GM23338 (cell line): ENCODE data around the gene AATF. TPM values are rescaled to one million over a fixed set of nuclear protein-coding genes. Genes with fewer than 3 reads are reported as not detected.

Source experiments
- CREB1 ChIP-seq: fragments of 250-450 bp; sonication (Bioruptor Pico); IDR thresholded peaks from 2 replicates; pipeline ENCODE4 v1.5.0; 2020; ENCODE audit warnings: low read depth, mild to moderate bottlenecking, moderate library complexity
- EZH2phosphoT487 ChIP-seq: fragments of 200-600 bp; sonication (generic); IDR thresholded peaks from one replicate; pipeline ENCODE4 v1.8.1; 2018; ENCODE audit warnings: antibody characterized with exemption; ENCODE audit not compliant: unreplicated experiment
- NANOG ChIP-seq: IDR thresholded peaks from 2 replicates; pipeline ENCODE4 v1.6.1; 2016; ENCODE audit warnings: antibody characterized with exemption, borderline replicate concordance
- STAT1 ChIP-seq: IDR thresholded peaks from one replicate; pipeline ENCODE4 v1.6.1; 2016; ENCODE audit warnings: antibody characterized with exemption; ENCODE audit not compliant: unreplicated experiment
- ZNF114 ChIP-seq: fragments of 250-450 bp; sonication (Bioruptor Pico); IDR thresholded peaks from 2 replicates; pipeline ENCODE4 v1.5.0; 2020; ENCODE audit warnings: mild to moderate bottlenecking, moderate library complexity
- ZNF331 ChIP-seq: fragments of 250-450 bp; sonication (Bioruptor Pico); IDR thresholded peaks from 2 replicates; pipeline ENCODE4 v1.5.0; 2020; ENCODE audit warnings: low read depth, mild to moderate bottlenecking, moderate library complexity
- polyA plus RNA-seq: library from polyadenylated mRNA; unstranded; fragments of >200 nt; fragmentation: Nextera tagmentation; extraction: Ambion mirVana; gene quantifications from 2 replicates; pipeline ENCODE4 v1.2.1, GENCODE V29; 2016
- total RNA-seq: library from RNA; depleted of rRNA; stranded (reverse); fragments of >200 nt; shearing (Covaris generic); gene quantifications from 2 replicates; pipeline ENCODE4 v1.2.3, GENCODE V29; 2014
- TF ChIP-seq, protein P1 (sequence below): fragments of 250-450 bp; sonication (Bioruptor Pico); IDR thresholded peaks from 2 replicates; pipeline ENCODE4 v1.5.0; 2020; ENCODE audit warnings: mild to moderate bottlenecking, moderate library complexity
- TF ChIP-seq, protein P2 (sequence below): IDR thresholded peaks from 2 replicates; pipeline ENCODE4 v1.6.1; 2016; ENCODE audit warnings: antibody characterized with exemption
- TF ChIP-seq, protein P3 (sequence below): IDR thresholded peaks from one replicate; pipeline ENCODE4 v1.6.1; 2018; ENCODE audit warnings: antibody characterized with exemption; ENCODE audit not compliant: unreplicated experiment

AATF gene
- total and polyA plus RNA-seq, 2 experiments from 2014 or later, result 40.2 to 71.2 TPM

DNA sequence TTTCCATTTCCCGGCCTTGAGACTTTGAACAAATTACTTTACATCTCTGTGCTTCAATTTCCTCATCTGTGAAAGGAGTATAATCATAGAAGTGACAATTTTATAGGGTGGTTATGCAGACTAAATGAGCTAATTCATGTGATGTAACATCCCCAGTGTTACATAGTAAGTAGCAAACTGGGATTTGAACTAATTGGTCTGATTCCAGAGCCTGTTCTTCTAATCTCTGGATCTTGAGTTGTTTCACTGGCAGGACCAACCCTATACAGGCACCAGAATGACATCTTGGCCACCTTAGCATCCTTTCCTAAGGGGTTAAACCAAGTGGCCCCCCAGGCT, 77.7 kb downstream of the AATF start (continued):
- TF ChIP-seq, protein P1, sequence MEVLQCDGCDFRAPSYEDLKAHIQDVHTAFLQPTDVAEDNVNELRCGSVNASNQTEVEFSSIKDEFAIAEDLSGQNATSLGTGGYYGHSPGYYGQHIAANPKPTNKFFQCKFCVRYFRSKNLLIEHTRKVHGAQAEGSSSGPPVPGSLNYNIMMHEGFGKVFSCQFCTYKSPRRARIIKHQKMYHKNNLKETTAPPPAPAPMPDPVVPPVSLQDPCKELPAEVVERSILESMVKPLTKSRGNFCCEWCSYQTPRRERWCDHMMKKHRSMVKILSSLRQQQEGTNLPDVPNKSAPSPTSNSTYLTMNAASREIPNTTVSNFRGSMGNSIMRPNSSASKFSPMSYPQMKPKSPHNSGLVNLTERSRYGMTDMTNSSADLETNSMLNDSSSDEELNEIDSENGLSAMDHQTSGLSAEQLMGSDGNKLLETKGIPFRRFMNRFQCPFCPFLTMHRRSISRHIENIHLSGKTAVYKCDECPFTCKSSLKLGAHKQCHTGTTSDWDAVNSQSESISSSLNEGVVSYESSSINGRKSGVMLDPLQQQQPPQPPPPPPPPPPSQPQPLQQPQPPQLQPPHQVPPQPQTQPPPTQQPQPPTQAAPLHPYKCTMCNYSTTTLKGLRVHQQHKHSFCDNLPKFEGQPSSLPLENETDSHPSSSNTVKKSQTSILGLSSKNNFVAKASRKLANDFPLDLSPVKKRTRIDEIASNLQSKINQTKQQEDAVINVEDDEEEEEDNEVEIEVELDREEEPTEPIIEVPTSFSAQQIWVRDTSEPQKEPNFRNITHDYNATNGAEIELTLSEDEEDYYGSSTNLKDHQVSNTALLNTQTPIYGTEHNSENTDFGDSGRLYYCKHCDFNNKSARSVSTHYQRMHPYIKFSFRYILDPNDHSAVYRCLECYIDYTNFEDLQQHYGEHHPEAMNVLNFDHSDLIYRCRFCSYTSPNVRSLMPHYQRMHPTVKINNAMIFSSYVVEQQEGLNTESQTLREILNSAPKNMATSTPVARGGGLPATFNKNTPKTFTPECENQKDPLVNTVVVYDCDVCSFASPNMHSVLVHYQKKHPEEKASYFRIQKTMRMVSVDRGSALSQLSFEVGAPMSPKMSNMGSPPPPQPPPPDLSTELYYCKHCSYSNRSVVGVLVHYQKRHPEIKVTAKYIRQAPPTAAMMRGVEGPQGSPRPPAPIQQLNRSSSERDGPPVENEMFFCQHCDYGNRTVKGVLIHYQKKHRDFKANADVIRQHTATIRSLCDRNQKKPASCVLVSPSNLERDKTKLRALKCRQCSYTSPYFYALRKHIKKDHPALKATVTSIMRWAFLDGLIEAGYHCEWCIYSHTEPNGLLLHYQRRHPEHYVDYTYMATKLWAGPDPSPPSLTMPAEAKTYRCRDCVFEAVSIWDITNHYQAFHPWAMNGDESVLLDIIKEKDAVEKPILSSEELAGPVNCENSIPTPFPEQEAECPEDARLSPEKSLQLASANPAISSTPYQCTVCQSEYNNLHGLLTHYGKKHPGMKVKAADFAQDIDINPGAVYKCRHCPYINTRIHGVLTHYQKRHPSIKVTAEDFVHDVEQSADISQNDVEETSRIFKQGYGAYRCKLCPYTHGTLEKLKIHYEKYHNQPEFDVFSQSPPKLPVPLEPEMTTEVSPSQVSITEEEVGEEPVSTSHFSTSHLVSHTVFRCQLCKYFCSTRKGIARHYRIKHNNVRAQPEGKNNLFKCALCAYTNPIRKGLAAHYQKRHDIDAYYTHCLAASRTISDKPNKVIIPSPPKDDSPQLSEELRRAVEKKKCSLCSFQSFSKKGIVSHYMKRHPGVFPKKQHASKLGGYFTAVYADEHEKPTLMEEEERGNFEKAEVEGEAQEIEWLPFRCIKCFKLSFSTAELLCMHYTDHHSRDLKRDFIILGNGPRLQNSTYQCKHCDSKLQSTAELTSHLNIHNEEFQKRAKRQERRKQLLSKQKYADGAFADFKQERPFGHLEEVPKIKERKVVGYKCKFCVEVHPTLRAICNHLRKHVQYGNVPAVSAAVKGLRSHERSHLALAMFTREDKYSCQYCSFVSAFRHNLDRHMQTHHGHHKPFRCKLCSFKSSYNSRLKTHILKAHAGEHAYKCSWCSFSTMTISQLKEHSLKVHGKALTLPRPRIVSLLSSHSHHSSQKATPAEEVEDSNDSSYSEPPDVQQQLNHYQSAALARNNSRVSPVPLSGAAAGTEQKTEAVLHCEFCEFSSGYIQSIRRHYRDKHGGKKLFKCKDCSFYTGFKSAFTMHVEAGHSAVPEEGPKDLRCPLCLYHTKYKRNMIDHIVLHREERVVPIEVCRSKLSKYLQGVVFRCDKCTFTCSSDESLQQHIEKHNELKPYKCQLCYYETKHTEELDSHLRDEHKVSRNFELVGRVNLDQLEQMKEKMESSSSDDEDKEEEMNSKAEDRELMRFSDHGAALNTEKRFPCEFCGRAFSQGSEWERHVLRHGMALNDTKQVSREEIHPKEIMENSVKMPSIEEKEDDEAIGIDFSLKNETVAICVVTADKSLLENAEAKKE (CRISPR knock-in tag), result no peak
- no peak for TF ChIP-seq NANOG
- TF ChIP-seq CREB1 (CRISPR knock-in tag), result no peak
- TF ChIP-seq ZNF331 (CRISPR knock-in tag), result no peak
- no peak for TF ChIP-seq EZH2phosphoT487
- TF ChIP-seq, protein P2, sequence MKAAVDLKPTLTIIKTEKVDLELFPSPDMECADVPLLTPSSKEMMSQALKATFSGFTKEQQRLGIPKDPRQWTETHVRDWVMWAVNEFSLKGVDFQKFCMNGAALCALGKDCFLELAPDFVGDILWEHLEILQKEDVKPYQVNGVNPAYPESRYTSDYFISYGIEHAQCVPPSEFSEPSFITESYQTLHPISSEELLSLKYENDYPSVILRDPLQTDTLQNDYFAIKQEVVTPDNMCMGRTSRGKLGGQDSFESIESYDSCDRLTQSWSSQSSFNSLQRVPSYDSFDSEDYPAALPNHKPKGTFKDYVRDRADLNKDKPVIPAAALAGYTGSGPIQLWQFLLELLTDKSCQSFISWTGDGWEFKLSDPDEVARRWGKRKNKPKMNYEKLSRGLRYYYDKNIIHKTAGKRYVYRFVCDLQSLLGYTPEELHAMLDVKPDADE, result no peak
- no peak for TF ChIP-seq ZNF114 (CRISPR knock-in tag)
- TF ChIP-seq, protein P3, sequence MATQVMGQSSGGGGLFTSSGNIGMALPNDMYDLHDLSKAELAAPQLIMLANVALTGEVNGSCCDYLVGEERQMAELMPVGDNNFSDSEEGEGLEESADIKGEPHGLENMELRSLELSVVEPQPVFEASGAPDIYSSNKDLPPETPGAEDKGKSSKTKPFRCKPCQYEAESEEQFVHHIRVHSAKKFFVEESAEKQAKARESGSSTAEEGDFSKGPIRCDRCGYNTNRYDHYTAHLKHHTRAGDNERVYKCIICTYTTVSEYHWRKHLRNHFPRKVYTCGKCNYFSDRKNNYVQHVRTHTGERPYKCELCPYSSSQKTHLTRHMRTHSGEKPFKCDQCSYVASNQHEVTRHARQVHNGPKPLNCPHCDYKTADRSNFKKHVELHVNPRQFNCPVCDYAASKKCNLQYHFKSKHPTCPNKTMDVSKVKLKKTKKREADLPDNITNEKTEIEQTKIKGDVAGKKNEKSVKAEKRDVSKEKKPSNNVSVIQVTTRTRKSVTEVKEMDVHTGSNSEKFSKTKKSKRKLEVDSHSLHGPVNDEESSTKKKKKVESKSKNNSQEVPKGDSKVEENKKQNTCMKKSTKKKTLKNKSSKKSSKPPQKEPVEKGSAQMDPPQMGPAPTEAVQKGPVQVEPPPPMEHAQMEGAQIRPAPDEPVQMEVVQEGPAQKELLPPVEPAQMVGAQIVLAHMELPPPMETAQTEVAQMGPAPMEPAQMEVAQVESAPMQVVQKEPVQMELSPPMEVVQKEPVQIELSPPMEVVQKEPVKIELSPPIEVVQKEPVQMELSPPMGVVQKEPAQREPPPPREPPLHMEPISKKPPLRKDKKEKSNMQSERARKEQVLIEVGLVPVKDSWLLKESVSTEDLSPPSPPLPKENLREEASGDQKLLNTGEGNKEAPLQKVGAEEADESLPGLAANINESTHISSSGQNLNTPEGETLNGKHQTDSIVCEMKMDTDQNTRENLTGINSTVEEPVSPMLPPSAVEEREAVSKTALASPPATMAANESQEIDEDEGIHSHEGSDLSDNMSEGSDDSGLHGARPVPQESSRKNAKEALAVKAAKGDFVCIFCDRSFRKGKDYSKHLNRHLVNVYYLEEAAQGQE, result no peak
- no peak for TF ChIP-seq STAT1
